EL (cell line): ENCODE measurements around the gene TARBP2.

ENCODE experiments used
- DNase-seq: peaks from one replicate; pipeline ENCODE4 v3.0.0-alpha.2; 2016

The TARBP2 gene, protein sequence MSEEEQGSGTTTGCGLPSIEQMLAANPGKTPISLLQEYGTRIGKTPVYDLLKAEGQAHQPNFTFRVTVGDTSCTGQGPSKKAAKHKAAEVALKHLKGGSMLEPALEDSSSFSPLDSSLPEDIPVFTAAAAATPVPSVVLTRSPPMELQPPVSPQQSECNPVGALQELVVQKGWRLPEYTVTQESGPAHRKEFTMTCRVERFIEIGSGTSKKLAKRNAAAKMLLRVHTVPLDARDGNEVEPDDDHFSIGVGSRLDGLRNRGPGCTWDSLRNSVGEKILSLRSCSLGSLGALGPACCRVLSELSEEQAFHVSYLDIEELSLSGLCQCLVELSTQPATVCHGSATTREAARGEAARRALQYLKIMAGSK

DNA sequence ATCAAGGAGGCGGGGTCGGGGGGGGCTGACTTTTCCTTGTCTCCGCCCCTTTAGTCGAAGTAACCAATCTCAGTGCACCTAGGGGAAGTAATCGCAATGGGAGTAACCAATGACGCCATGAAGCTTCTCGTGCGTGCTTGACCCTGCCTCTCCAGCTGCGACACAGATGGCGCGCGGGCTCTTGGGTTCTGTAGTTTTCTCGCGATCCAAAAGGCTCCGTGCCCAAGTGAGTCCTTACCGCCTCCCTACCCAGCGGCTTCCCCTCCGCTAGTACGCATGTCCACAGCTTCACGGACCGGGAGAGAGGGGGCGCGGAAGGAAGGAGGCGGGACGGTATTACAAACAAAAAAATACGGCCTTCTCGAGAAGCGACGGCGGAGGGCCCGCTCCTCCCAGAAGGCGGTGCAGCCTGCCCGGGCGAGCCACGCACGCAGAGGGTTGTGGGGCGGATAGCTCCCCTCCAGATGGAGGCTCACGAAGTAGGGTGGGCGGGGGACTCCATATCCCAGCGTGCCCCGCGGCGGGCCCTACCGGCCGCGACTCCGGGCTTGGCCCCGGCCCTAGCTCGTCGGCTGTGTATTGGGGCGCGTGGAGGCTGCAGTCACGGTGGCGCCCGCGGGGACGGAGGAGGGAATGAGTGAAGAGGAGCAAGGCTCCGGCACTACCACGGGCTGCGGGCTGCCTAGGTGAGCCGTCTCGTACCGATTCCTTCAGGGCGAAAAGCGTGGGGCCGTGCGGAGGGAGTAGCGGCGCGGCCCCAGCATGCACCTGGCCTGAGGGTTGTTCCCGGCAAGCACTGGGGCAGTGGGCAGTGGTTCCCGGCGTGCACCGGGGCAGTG is at the start of gene TARBP2:
TARBP2 (plus strand) TSS at position 508 of the 839 bp plus-strand sequence; CDS start at position 634, 126 bp downstream.
- peak; percentile 100 for DNase-seq

DNA sequence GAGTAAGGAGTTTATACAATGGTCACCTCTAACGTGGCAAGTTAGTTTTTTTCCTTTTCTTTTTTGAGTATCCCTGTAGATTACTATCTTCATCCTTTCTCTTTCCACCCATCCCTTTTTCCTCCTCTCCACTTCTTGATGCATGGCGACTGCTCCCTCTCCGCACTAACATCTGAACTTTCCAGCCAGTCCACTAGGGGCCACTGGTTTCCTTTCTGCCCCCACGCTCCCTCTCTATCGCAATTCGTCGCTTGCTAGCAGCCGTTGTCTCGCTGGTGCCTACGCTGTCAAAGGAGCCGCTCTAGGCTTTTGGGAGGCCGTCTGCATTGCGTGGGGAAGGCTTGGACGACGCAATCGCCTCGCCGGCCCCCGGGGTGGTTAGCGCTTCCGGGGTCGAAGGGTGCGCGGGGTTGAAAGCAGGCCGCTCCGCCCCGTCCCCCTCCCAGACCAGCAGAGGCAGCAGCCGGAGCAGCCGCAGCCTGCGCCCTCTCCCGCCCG is 49.4 kb upstream of the TARBP2 start, which contains the start of gene PCBP2:
PCBP2 (plus strand) TSS at position 442 of the 498 bp plus-strand sequence. CDS start 2,699 bp downstream, outside the sequence.
- DNase-seq, result peak; percentile 99

DNA sequence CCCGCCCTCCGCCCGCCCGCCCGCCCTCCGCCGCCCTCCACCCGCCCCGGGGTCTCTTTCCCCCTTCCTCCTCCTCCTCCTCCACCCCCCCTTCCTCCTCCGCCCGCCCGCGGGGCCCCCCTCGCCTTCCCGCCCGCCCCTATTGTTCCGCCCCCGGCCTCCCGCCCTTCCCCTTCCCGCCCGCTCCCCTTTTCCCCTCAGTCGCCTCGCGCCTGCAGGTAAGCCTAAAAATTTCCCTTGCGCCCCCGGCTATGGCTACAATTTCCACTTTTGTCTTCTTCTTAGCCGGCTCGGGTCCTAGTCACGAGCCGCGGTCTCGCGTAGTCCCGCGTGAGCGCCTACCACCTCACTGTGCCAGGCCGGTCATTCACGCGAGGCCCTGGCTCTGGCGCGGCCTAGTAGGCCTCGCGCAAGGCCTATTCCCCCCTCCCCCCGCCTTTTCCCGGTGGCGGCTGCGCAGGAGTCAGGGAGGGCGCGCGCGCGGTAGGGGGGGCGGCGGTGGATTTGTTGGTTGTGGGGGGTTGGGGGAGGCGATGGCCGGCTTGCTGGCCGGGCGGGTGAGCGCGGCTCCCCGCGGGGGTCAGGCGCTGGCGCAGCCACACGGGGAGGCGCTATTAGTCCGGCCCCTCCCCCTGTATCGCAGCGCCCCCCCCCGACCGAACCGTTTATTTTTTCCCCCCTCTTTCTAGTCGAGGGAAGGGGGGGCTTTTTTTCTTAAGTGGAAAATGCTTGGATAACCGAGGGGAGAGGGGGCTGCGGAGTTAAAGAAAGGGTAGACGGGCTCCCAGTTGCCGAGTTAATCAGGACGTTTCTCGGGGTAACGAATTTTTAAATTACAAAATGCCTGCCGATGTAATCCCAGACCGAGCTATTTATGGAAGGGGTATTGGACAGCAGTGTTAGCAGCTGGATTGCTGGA is 48.7 kb upstream of the TARBP2 start:
- peak; percentile 81 for DNase-seq

DNA sequence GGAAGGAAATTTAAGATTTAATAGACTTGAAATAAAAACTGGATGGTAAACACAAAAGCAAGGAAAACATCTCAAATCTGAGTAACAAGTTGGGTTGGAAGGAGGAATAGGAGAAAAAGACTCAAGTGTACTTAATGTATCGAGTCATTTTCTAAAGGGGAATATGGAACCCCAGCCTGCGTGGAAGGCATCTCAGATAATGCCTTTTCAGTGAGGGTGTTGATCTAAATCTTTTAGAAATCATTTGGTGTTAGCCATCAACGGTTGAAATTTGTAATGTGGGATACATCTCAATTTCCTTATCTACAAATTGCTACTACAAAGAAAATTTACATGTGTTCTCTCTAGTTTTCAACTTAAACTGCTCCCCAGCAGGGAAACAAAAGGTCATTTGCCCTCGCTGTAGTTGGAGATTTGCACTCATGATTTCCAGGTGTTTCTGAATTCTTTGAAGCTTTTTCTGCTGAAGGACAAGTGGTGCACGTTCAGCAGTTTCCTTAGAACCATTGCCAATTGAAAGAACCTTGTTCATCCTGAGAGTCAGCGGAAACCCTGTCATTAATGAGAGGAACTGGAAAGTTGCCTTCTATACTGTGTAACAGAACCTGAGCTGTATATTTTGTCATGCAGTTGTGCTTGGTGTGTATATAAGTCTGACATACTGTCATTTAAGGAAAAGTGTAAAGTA is 47.0 kb upstream of the TARBP2 start:
- no peak for DNase-seq

DNA sequence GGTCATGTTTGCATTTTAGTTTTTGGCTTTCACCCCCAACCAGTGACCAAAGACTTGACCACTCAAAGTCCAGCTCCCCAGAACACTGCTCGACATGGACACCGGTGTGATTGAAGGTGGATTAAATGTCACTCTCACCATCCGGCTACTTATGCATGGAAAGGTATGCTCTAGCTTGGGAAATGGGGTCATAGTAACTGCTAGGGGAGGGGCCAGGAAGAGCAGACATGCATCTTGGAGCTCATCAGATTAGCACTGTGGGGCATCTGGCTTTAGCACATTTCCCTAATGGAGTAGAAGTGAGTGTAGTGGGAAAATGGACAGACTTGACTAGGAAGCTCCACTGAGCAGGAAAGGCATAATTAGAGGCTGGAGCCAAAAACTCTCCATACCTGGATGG is 46.4 kb upstream of the TARBP2 start:
- DNase-seq, result no peak

DNA sequence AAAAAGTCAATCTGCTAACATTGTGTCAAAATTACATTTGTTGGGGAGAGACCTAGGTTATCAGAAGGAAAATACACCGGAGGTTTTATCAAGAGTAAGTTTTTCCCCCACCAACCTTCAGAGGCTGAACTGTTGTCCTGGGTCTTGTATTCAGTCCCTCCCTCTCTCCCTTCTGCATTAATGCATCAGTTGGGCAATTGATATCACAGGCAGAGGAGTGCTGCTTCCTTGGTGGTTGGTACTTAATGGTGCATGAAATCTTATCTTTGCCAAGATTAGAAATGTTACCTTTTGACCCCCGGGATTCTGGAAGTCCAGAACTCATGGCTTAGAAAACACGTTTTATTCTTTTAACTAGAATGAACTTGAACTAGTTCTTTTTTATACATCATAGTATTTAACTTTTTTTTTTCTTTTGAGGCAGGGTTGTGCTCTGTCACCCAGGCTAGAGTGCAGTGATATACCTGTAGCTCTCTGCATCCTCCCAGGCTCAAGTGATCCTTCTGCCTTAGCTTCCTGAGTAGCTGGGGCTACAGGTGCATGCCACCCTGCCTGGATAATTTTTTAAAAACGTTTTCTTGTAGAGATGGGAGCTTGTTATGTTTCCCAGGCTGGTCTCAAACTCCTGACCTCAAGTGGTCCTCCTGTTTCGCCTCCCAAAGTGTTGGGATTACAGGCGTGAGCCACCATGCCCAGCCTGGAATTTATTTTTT is 44.3 kb upstream of the TARBP2 start:
- DNase-seq, result no peak

DNA sequence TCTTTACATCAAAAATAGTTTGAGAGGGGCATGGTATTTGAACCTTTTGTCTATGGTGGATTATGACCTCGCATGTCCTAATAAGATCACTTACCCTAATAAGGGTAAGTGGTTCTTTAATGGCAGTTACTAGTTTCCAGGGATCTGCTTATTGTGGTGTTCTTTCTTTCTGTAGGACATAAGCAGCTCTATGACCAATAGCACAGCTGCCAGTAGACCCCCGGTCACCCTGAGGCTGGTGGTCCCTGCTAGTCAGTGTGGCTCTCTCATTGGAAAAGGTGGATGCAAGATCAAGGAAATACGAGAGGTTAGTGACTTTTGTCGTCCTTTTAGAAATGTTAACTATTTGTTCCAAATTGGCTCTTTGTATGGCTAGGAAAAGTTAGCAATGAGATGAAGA is 42.0 kb upstream of the TARBP2 start:
- DNase-seq, result no peak

DNA sequence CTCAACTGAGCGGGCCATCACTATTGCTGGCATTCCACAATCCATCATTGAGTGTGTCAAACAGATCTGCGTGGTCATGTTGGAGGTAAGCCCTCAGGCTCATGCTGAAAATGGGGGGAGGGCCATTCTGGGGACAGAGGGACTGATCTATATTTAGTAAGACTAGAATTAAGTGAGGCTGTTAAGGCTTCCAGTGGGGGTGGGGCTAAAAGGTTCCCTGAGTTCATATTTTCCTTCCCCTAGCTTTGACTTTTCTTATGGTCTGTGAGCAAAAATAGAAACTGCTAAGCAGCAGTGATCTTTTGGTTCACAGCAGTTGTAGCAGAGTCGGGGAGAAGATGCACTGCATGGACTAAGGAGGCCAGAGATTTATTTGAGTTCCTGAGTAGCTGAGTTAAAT is 40.0 kb upstream of the TARBP2 start:
- no peak for DNase-seq

DNA sequence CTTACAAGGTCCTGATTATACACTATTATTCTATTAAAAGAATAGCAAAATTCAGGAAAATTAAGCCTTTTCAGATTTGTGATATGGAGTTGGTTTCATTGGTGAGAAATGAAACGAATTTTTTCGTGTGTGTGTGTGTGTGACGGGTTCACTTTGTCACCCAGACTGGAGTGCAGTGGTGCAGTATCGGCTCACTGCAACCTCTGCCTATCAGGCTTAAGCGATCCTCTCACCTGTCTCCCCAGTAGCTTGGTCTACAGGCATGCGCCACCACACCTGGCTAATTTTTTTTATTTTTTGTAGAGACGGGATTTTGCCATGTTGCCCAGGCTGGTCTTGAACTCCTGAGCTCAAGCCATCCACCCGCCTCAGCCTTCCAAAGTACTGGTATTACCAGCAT is 39.5 kb upstream of the TARBP2 start:
- DNase-seq, result no peak

DNA sequence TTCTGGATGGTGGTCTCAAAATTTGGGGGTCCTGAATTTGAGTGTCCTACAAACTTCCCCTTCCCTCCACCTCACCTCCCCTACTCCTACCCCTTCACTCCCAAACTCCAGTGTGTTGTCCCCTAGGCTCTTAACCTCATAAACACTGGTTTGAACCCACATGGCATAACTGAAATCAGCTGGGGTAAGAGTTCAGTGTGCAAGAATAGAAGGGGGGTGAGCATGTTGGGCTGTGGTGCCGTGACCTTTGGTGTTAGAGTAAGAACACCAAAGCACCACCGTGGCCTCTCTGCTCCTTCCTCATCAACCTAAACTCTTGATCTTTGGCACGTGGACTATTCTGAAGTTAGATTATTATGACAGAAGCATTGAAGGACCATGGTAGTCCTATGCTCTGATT is 38.1 kb upstream of the TARBP2 start:
- no peak for DNase-seq

DNA sequence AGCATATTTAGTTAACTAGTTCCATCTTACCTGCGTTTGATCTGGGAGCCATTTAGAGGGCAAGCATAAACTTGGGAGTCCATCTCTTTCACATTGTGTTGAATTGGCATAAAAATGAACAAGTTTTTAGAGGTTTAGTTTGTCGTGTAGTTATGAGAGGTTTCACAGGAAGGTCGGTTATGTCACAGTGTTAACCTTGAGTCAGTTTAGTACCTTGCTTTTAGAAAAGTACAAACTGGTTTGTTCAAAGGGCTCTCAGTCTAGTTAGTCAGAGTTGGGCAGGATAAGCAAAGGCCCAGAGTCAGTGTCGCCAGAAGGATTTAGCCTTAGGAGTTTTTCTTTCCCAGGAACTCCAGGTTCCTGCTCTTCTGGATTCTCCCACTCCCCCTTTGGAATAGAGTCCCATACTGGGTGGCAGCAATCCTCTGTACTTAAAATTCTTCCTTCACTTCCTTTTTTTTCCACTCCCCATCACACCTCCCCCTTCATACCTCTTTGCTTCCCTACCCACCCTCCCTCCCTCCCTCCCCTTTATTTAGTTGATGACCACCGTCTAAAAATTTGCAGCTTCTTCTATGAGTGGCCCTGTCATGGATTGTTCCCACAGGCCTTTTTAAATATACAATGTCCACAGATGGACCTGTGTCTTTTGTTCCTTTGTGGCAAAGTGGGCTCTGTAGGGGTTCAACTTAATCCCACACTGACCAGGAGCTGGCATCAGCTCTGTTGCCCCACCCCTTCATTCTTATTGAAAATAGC is 37.1 kb upstream of the TARBP2 start:
- no peak for DNase-seq

DNA sequence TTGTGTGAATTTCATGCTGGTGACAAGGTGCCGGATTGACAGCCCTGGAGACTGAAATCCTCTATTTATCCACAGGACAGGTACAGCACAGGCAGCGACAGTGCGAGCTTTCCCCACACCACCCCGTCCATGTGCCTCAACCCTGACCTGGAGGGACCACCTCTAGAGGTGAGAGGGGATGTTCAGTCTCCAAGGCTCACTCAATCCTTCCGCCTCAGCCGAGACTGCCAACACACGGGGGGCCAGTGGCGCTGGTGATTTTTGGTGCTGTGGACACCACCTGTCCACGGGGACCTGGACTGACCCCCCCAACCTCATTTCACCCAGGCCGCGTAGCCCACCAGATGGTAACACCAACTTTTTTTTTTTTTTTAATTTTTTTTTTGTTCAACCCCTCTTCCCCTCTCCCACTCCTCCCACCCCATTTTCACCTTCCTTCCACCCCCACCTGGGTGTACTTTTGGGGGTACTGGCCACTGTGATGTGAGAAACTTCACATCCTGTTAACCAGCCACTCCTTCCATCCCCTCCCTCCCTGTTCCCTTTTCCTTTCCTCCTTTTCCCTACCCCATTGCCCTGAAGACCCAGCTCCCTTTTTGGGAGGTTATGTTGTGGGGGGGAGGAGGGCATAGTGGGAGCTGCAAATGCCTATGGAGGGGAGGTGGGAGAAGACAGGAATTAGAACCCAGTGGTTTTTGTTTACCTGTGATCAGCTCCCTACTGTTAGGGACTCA is 36.2 kb upstream of the TARBP2 start:
- no peak for DNase-seq

DNA sequence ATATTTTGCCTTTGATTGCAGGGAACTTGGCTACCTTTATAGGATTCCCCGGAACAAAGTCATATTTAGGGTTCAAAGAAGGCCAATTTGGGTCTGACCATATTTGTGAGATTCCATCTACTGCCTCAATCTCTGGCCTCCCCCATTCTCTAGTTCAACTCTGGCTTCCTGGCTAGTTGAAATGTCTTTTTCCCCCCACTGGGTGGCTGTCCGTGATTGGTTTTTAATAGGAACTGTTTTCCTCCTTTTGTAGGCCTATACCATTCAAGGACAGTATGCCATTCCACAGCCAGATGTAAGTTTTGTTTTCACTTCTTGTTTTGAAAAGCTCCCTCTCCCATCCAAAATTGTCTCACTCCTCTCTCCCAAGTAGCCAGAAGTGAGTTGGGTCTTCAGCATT is 35.4 kb upstream of the TARBP2 start:
- no peak for DNase-seq

DNA sequence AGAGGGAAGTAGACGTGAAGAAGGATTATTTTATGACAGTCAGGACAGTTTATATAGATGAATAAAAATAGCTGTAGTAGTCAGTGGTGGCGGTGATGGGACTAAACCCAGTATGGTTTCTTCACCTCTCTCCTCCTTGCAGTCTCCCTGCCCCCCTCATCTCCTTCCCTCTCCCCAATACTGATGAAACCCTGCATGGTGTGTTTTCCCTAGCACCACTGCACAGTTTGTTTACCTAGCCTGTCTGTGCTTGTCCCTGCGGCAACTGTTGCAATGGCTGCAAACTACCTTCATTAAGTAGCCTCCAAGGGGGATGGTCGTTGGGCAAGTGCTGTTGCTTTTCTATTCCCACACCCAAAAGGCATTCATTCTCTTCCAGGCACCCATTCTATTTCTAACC is 34.4 kb upstream of the TARBP2 start:
- DNase-seq, result no peak

DNA sequence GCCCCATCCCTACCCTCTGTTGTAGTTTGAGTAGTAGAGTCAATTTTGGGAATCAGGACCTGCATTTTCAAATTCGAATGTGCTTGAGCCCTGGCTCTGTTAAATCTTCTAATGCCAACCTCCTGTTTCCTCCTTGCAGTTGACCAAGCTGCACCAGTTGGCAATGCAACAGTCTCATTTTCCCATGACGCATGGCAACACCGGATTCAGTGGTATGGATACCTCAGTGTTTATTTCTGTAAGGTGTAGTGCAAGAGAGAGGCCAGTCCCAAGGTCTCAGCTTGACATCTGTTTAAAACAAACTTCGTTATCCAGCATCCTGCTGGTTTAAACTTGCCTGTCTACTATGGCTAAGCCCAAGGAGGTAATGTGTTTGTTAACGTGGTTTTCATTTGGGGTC is 34.0 kb upstream of the TARBP2 start:
- DNase-seq, result no peak

DNA sequence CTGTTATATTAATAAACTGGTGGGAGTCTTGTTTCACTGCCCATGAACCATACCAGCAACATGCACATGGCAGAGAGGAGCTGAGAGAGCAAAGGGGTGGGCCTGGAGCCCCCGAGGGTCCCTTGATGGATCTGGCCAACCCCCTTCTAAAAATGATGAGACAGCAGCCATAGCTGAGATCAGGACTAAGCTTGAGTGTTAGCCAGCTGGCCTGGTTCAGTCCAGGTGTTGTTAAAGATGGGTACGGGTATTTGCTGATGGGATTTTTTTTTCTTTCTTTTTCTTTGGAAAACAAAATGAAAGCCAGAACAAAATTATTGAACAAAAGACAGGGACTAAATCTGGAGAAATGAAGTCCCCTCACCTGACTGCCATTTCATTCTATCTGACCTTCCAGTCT is 33.2 kb upstream of the TARBP2 start:
- no peak for DNase-seq

DNA sequence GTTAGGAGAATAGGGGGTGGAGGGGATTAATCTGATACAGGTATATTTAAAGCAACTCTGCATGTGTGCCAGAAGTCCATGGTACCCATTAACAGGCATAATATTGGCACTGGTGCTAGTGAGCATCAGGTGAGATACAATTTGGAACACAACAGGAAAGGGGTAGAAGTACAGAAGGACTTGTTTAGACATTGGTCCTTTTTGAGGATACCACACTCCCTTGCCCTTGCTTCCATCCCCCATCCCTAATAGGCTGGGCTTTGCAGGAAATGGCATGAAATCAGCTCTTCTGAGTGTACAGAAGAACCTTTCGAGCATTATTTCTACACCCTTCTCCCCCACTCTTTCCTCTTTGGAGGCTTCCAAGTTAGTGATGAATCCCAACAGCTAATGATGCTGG is 32.8 kb upstream of the TARBP2 start:
- no peak for DNase-seq

DNA sequence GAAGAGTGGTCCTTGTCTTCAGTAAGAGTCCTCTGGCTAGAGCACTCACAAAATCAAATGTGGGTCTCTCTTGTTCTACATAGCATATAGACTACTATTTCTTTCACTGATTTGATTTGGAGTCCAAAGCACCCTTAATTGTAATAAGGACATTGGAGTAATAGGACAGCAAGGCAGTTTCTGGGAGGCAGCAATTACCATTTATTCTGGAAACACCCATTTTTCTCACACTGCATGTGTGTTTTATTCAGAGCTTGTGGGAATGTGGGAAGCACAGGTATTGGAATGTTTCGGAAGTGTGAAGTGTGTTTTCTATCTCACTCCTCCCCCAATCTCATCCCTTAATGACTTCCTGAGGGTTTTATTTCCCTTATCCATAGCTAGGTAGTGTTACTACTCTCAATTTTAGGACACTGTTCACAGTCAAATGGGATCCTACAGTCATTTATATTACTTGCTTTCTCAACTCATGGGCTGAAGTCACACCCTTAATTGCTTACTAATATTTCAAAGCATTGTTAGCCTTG is 29.0 kb upstream of the TARBP2 start:
- no peak for DNase-seq

DNA sequence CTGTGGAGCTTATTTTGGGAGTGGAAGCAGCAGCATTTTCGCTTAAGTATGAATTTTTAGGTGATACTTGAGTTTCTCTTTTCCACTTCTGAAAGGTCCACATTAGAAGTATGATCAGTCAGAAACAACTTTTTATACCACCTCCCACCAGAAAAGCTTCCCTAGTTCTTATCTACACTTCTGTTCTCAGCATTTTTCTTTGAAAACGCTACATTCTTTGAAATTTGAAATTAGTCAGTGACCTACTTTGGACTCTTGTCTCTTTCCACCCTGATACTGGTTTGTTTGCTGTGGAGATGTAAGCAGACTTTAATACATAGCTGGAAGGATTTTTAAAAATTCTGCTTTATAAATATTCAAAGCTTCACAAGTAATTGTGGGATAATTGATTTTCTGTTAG is 27.0 kb upstream of the TARBP2 start:
- no peak for DNase-seq

DNA sequence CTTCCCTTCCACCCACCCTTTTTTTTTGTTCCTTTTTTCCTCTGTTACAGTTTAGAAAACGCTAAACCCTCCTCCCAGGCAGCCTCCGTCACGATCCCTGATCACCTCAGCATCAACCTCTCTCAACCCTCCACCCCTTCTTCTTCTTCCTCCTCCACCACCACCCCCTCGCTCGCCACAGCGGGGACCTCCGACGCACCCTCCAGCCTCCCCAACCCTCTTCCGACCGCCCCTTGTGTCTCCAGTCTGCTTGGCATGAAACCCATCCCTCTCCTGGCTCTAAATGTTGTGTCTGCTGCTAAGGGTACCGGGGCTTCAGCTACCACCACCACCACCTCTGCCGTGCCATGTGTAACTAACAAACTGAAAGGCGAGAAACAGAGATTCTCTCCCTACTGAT is 26.3 kb upstream of the TARBP2 start:
- DNase-seq, result no peak
